ENCODE measurements around the gene RTN4RL2. TPM values are rescaled to one million over a fixed set of nuclear protein-coding genes. Genes with fewer than 3 reads are reported as not detected.

The RTN4RL2 gene
- total RNA-seq, 1 experiment from 2014 or later, result 0.34 TPM

Other genes with a start within 250 kb of the RTN4RL2 start
- gene APLNR, start 223.3 kb upstream of the RTN4RL2 start, total RNA-seq (2014; rRNA removed; shearing (Covaris generic)), result not detected in 2 replicates
- gene TNKS1BP1, start 135.6 kb upstream of the RTN4RL2 start, total RNA-seq (2014; rRNA removed; shearing (Covaris generic)), result 18.4 and 44.4 TPM in 2 replicates
- 96.0 and 145 TPM in 2 replicates for gene SSRP1, start 124.6 kb upstream of the RTN4RL2 start, total RNA-seq (2014; rRNA removed; shearing (Covaris generic))
- gene P2RX3, start 122.2 kb upstream of the RTN4RL2 start, total RNA-seq (2014; rRNA removed; shearing (Covaris generic)), result not detected in 2 replicates
- gene PRG3, start 79.4 kb upstream of the RTN4RL2 start, total RNA-seq (2014; rRNA removed; shearing (Covaris generic)), result not detected in 2 replicates
- gene PRG2, start 69.9 kb upstream of the RTN4RL2 start, total RNA-seq (2014; rRNA removed; shearing (Covaris generic)), result 0.17 TPM in 1 of 2 replicates, not detected in the other
- gene SLC43A3, start 33.4 kb upstream of the RTN4RL2 start, total RNA-seq (2014; rRNA removed; shearing (Covaris generic)), result 77.4 and 95.1 TPM in 2 replicates
- 4.8 and 6.9 TPM in 2 replicates for gene SLC43A1, start 55.2 kb downstream of the RTN4RL2 start, total RNA-seq (2014; rRNA removed; shearing (Covaris generic))
- 44.6 and 47.9 TPM in 2 replicates for gene TIMM10, start 70.2 kb downstream of the RTN4RL2 start, total RNA-seq (2014; rRNA removed; shearing (Covaris generic))
- gene SMTNL1, start 77.1 kb downstream of the RTN4RL2 start, total RNA-seq (2014; rRNA removed; shearing (Covaris generic)), result not detected in 2 replicates
- 269 and 314 TPM in 2 replicates for gene UBE2L6, start 107.1 kb downstream of the RTN4RL2 start, total RNA-seq (2014; rRNA removed; shearing (Covaris generic))
- 13.0 and 17.0 TPM in 2 replicates for gene SERPING1, start 137.2 kb downstream of the RTN4RL2 start, total RNA-seq (2014; rRNA removed; shearing (Covaris generic))
- 0.25 and 0.79 TPM in 2 replicates for gene YPEL4, start 189.4 kb downstream of the RTN4RL2 start, total RNA-seq (2014; rRNA removed; shearing (Covaris generic))
- gene CLP1, start 197.2 kb downstream of the RTN4RL2 start, total RNA-seq (2014; rRNA removed; shearing (Covaris generic)), result 18.4 and 30.7 TPM in 2 replicates
- 37.4 and 50.8 TPM in 2 replicates for gene ZDHHC5, start 207.6 kb downstream of the RTN4RL2 start, total RNA-seq (2014; rRNA removed; shearing (Covaris generic))